DOHH2 (cell line): ENCODE results near the gene SEC31A.

Source experiments
- CTCF ChIP-seq: fragments of 200-600 bp; sonication (generic); IDR thresholded peaks from one replicate; pipeline ENCODE4 v1.5.1; 2014; ENCODE audit warnings: antibody characterized with exemption, mild to moderate bottlenecking, low read depth, low read length; ENCODE audit not compliant: poor library complexity, severe bottlenecking
- EZH2phosphoT487 ChIP-seq: fragments of 200-600 bp; sonication (generic); IDR thresholded peaks from 2 replicates; pipeline ENCODE4 v1.6.1; 2017; ENCODE audit warnings: borderline replicate concordance, mild to moderate bottlenecking, antibody characterized with exemption, low read length, moderate library complexity, mixed read lengths

GRCh38 chr4:82890528-82890900 lies 439 bp downstream of the SEC31A start:
- no peak for TF ChIP-seq CTCF
- TF ChIP-seq EZH2phosphoT487 = no peak
